DOHH2 (cell line): Measurements from ENCODE around the gene GNB3.
A peak's percentile ranks its signal among the peaks of the same experiment; 100 is the strongest.

Experiments used
- H3F3A ChIP-seq: fragments of 200-600 bp; sonication (generic), shearing (Covaris generic); 2 replicates; pipeline ENCODE4 v1.6.0; 2016; ENCODE audit warnings: antibody characterized with exemption, mild to moderate bottlenecking; ENCODE audit not compliant: control insufficient read depth, insufficient read depth
- H3K27ac ChIP-seq: fragments of 200-600 bp; sonication (generic); 2 replicates; pipeline ENCODE4 v1.5.1; 2014; ENCODE audit warnings: low read depth, mild to moderate bottlenecking, low read length, moderate library complexity
- H3K27me3 ChIP-seq: fragments of 200-600 bp; sonication (generic); 2 replicates; pipeline ENCODE4 v1.6.1; 2014; ENCODE audit warnings: mild to moderate bottlenecking, low read length, mixed read lengths; ENCODE audit not compliant: control insufficient read depth
- H3K36me3 ChIP-seq: fragments of 200-600 bp; sonication (generic); 2 replicates; pipeline ENCODE4 v1.6.1; 2014; ENCODE audit warnings: mild to moderate bottlenecking, low read length, moderate library complexity, mixed read lengths; ENCODE audit not compliant: control insufficient read depth
- H3K4me1 ChIP-seq: fragments of 200-600 bp; sonication (generic); 2 replicates; pipeline ENCODE4 v1.6.1; 2014; ENCODE audit warnings: mild to moderate bottlenecking, low read length, mixed read lengths; ENCODE audit not compliant: control insufficient read depth
- H3K4me2 ChIP-seq: fragments of 200-600 bp; sonication (generic); 2 replicates; pipeline ENCODE4 v1.6.0; 2014; ENCODE audit warnings: mild to moderate bottlenecking, low read length, moderate library complexity
- H3K4me3 ChIP-seq: fragments of 200-600 bp; sonication (generic); 2 replicates; pipeline ENCODE4 v1.5.1; 2014; ENCODE audit warnings: mild to moderate bottlenecking, low read length, mixed read lengths
- H3K79me2 ChIP-seq: fragments of 200-600 bp; sonication (generic); 2 replicates; pipeline ENCODE4 v1.6.1; 2014; ENCODE audit warnings: mild to moderate bottlenecking, low read length, mixed read lengths; ENCODE audit not compliant: control insufficient read depth
- H3K9me2 ChIP-seq: fragments of 200-600 bp; sonication (generic); replicated peaks from 2 replicates; pipeline ENCODE4 v1.6.1; 2014; ENCODE audit warnings: mild to moderate bottlenecking, low read length, mixed read lengths; ENCODE audit not compliant: control insufficient read depth
- H3K9me3 ChIP-seq: fragments of 200-600 bp; sonication (generic); 2 replicates; pipeline ENCODE4 v1.6.1; 2014; ENCODE audit warnings: antibody characterized with exemption, low read length, mixed read lengths; ENCODE audit not compliant: control insufficient read depth, insufficient read depth
- H4K20me1 ChIP-seq: fragments of 200-600 bp; sonication (generic); 2 replicates; pipeline ENCODE4 v1.6.0; 2014; ENCODE audit warnings: low read depth, mild to moderate bottlenecking, antibody characterized with exemption, low read length, moderate library complexity; ENCODE audit not compliant: control insufficient read depth, insufficient read depth
- EZH2phosphoT487 ChIP-seq: fragments of 200-600 bp; sonication (generic); IDR thresholded peaks from 2 replicates; pipeline ENCODE4 v1.6.1; 2017; ENCODE audit warnings: borderline replicate concordance, mild to moderate bottlenecking, antibody characterized with exemption, low read length, moderate library complexity, mixed read lengths
- TF ChIP-seq, protein P1 (sequence below): fragments of 200-600 bp; sonication (generic); IDR thresholded peaks from one replicate; pipeline ENCODE4 v1.5.1; 2014; ENCODE audit warnings: antibody characterized with exemption, mild to moderate bottlenecking, low read depth, low read length; ENCODE audit not compliant: poor library complexity, severe bottlenecking

GNB3 gene

DNA sequence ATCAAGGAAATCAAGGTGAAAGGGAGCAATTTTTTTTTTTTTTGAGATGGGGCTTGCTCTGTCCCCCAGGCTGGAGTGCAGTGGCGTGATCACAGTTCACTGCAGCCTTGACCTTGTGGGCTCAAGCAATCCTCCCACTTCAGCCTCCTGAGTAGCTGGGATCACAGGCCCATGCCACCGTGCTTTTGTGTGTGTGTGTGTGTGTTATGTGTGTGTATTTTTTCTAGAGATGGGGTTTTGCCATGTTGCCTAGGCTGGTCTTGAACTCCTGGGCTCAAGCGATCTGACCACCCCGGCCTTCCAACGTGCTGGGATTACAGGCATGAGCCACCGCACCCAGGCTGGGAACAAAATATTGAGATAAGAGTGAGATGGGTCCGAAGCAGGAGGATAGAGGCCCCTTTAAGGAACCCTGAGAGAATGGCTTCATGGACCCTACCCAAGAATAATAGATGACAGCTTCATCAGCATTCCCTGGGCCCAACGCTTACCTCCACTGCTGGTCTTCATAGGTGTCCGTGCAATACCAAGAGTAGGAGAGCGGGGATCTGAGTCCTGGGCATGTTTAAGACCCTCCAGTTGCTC lies 9.3 kb downstream of the GNB3 start:
- no peak for TF ChIP-seq EZH2phosphoT487
- TF ChIP-seq, protein P1, sequence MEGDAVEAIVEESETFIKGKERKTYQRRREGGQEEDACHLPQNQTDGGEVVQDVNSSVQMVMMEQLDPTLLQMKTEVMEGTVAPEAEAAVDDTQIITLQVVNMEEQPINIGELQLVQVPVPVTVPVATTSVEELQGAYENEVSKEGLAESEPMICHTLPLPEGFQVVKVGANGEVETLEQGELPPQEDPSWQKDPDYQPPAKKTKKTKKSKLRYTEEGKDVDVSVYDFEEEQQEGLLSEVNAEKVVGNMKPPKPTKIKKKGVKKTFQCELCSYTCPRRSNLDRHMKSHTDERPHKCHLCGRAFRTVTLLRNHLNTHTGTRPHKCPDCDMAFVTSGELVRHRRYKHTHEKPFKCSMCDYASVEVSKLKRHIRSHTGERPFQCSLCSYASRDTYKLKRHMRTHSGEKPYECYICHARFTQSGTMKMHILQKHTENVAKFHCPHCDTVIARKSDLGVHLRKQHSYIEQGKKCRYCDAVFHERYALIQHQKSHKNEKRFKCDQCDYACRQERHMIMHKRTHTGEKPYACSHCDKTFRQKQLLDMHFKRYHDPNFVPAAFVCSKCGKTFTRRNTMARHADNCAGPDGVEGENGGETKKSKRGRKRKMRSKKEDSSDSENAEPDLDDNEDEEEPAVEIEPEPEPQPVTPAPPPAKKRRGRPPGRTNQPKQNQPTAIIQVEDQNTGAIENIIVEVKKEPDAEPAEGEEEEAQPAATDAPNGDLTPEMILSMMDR: no peak
- no peaks in the 10 kb centered on the region for H3K9me2 ChIP-seq
- peaks cover 66% of the 10 kb centered on the region for H3K36me3 ChIP-seq
- H3K4me3 ChIP-seq: peak overlapping the region; percentile 77
- no peaks in the 10 kb centered on the region for H3K27me3 ChIP-seq
- no peaks in the 10 kb centered on the region for H3K9me3 ChIP-seq
- H3K4me1 ChIP-seq: peaks cover 32% of the 10 kb centered on the region
- no peaks in the 10 kb centered on the region for H4K20me1 ChIP-seq
- peak overlapping the region; percentile 99 for H3K4me2 ChIP-seq
- H3F3A ChIP-seq: peaks cover 2% of the 10 kb centered on the region; the same call in 1 of the 2 replicates
- peaks cover 48% of the 10 kb centered on the region for H3K79me2 ChIP-seq
- H3K27ac ChIP-seq: no peak overlapping the region

DNA sequence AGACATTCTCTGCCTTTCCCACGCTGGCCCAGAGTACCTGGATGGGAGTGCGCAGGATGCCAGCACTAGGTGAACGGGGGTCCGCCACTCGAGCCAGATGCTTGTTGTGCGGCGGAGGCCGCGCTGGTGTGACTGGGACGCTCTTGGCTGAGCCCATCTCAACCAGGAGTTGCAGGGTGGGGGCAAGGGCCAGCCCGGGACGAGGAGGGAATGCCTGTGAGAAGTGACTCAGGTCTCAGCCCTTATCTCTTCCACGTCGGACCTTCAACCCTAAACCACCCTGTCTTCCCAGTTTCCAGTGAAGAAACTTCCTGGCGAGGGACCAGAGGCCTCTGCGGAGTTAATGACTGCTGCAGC lies 10.0 kb downstream of the GNB3 start:
- Histone ChIP-seq H4K20me1 (no peaks in the 10 kb centered on the region), H3K27ac (peak overlapping the region; percentile 64), H3F3A (peaks cover 2% of the 10 kb centered on the region; the same call in 1 of the 2 replicates), H3K9me2 (no peaks in the 10 kb centered on the region), H3K79me2 (peaks cover 51% of the 10 kb centered on the region), H3K9me3 (no peaks in the 10 kb centered on the region), H3K36me3 (peaks cover 73% of the 10 kb centered on the region), H3K4me2 (peak overlapping the region; percentile 99), H3K4me3 (peak overlapping the region; percentile 77), H3K27me3 (no peaks in the 10 kb centered on the region), H3K4me1 (peaks cover 32% of the 10 kb centered on the region)
- TF ChIP-seq, protein P1: no peak
- no peak for TF ChIP-seq EZH2phosphoT487

DNA sequence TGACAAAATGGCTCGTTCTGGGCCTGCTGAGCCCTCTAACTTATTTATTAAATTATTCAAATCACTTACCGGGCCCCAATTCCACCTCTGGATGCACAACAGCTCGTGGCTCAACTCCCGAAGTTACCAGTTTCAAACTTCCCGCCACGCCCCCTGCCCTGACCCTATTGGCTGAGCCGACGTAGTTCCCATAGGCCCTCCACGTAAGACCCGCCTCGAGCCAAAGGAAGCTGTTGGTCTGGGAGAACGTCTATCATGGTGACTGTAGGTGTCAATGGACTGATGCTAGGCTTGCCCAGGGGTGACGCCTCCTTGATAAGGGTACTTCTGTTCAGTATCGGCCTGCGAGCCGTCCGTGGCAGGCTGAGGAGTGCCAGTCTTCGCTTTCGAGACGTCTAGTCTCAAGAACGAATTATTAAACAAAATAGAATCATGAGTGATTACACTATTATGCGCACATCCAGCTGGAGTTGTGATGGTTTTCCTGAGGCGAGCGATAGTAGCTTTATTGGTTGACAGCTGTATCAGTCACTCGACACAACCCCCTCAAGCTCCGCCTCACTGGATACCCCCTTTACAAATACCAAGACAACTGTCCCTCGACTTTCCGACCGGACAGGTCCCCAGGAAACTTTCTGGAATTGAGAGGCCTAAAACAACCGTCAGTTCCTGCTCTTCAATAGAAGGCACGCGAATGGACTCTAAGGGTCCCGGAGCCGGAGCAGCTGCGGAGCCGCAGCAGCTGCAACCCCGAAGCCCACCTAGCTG lies 10.6 kb downstream of the GNB3 start, which contains the start of gene CDCA3:
Gene CDCA3 (minus strand): TSS at position 134 of the 768 bp plus-strand sequence. CDS start 334 bp downstream, outside the sequence.
- Histone ChIP-seq H3K4me2 (peak within 1 kb of the TSS; percentile 99), H3K36me3 (peaks cover 73% of the 10 kb centered on the region), H3F3A (peaks cover 2% of the 10 kb centered on the region; the same call in 1 of the 2 replicates), H3K9me3 (no peaks in the 10 kb centered on the region), H3K79me2 (peaks cover 51% of the 10 kb centered on the region), H3K9me2 (no peaks in the 10 kb centered on the region), H3K27me3 (no peaks in the 10 kb centered on the region), H3K4me3 (peak within 1 kb of the TSS; percentile 77), H3K4me1 (peaks cover 32% of the 10 kb centered on the region), H4K20me1 (no peaks in the 10 kb centered on the region), H3K27ac (peak within 1 kb of the TSS; percentile 64)
- TF ChIP-seq, protein P1: no peak
- TF ChIP-seq EZH2phosphoT487: no peak
